Colonic mucosa (tissue), 4 donors: Measurements from ENCODE around the gene KLK10. TPM values are rescaled to one million over a fixed set of nuclear protein-coding genes. Genes with fewer than 3 reads are reported as not detected.
"Not testable (repeated sequence)": the region's sequence is repeated elsewhere in the genome, so short reads cannot be mapped to it uniquely, and the experiment has no call there.

ENCODE experiments used
- DNase-seq: peaks from one replicate; pipeline ENCODE4 v3.0.0-alpha.2; 2020
- H3K27ac ChIP-seq: fragments of 200-600 bp; one replicate; pipeline ENCODE4 v1.8.0; 2021
- H3K27me3 ChIP-seq: fragments of 200-600 bp; one replicate; pipeline ENCODE4 v1.8.0; 2021
- H3K36me3 ChIP-seq: fragments of 200-600 bp; one replicate; pipeline ENCODE4 v1.8.0; 2021
- H3K4me1 ChIP-seq: fragments of 200-600 bp; one replicate; pipeline ENCODE4 v1.8.0; 2021; ENCODE audit warnings: mild to moderate bottlenecking
- H3K4me3 ChIP-seq: fragments of 200-600 bp; one replicate; pipeline ENCODE4 v1.8.0; 2021
- H3K9ac ChIP-seq, 2 donors: one replicate each; pipeline ENCODE4 v1.7.0; 2013; ENCODE audit warnings: control low read depth in 2 of 2, low read depth in 2 of 2, low read length in 2 of 2
- H3K9me3 ChIP-seq: fragments of 200-600 bp; one replicate; pipeline ENCODE4 v1.8.0; 2021
- CTCF ChIP-seq: fragments of 200-600 bp; IDR thresholded peaks from one replicate; pipeline ENCODE4 v1.8.0; 2022; ENCODE audit warnings: antibody characterized with exemption, mild to moderate bottlenecking
- intact Hi-C: fragments of 100-400 bp; cut with DNase I; formaldehyde crosslinking; loops from one replicate; pipeline ENCODE4 v1.14.1; 2022
- total RNA-seq, 2 donors: library from RNA; stranded (reverse); fragmentation: NEBNext Ultra II Directional in 1 of 2; extraction: Animal tissue kit (Norgen Biotek cat#: 25700) in 1 of 2; gene quantifications; one replicate each; pipeline ENCODE4 v1.2.1, GENCODE V29; 2021
- donor health status: healthy.
- donor health status: DM: no; HTN: no; CAD: no.
- donor health status: DM: no; HTN: no; CAD: no.

The KLK10 gene
- total RNA-seq, 2 donors from 2014 or later: 0.40 to 1.1 TPM

DNA sequence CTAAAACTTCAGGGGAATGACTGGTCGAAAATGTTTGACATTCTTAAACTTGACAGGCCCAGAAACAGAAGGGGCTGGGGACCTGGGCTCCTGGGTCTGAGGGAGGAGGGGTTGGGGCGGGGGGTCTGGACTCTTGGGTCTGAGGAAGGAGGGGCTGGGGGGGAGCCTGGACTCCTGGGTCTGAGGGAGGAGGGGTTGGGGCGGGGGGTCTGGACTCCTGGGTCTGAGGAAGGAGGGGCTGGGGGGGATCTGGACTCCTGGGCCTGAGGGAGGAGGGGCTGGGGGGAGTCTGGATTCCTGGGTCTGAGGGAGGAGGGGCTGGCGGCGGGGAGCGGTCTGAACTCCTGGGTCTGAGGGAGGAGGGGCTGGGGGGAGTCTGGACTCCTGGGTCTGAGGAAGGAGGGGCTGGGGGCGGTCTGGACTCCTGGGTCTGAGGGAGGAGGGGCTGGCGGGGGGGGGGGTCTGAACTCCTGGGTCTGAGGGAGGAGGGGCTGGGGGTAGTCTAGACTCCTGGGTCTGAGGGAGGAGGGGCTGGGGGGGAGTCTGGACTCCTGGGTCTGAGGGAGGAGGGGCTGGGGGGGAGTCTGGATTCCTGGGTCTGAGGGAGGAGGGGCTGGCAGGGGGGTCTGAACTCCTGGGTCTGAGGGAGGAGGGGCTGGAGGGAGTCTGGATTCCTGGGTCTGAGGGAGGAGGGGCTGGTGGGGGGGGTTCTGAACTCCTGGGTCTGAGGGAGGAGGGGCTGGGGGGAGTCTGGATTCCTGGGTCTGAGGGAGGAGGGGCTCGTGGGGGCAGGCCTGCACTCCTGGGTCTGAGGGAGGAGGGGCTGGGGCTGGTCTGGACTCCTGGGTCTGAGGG is 44.6 kb downstream of the KLK10 start:
- intact Hi-C loops: no loop called here
- Histone ChIP-seq H3K9ac (no peak overlapping the region), H3K27ac (no peak overlapping the region)

GRCh38 chr19:50972795-50973376 is 46.6 kb downstream of the KLK10 start:
- Histone ChIP-seq H3K36me3 (no peaks in the 10 kb centered on the region), H3K27ac (no peak overlapping the region), H3K4me1 (no peaks in the 10 kb centered on the region), H3K9ac (no peak overlapping the region), H3K9me3 (no peaks in the 10 kb centered on the region), H3K27me3 (no peaks in the 10 kb centered on the region), H3K4me3 (no peak overlapping the region)
- intact Hi-C loops: no loop called here
- no peak for DNase-seq
- TF ChIP-seq CTCF: no peak

More for the DNA sequence above, 44.6 kb downstream of the KLK10 start:
- DNase-seq: no peak
- no peaks in the 10 kb centered on the region for H3K4me1 ChIP-seq
- no peaks in the 10 kb centered on the region for H3K9me3 ChIP-seq
- no peak for TF ChIP-seq CTCF
- H3K4me3 ChIP-seq: no peak overlapping the region
- no peaks in the 10 kb centered on the region for H3K36me3 ChIP-seq
- H3K27me3 ChIP-seq: no peaks in the 10 kb centered on the region

GRCh38 chr19:50969810-50970209 is 49.7 kb downstream of the KLK10 start:
- H3K36me3 ChIP-seq, H3K9ac ChIP-seq, H3K27ac ChIP-seq, H3K27me3 ChIP-seq, H3K4me3 ChIP-seq, H3K4me1 ChIP-seq, H3K9me3 ChIP-seq, DNase-seq, intact Hi-C loops: not testable (repeated sequence)

- Histone ChIP-seq H3K9me3 (no peaks in the 10 kb centered on the region), H3K27me3 (no peaks in the 10 kb centered on the region), H3K36me3 (no peaks in the 10 kb centered on the region), H3K4me3 (no peak within 1 kb of the TSS), H3K27ac (no peak within 1 kb of the TSS), H3K4me1 (no peaks in the 10 kb centered on the region), H3K9ac (no peak within 1 kb of the TSS)
- no peak for DNase-seq
- TF ChIP-seq CTCF: no peak
- intact Hi-C loops: no loop called here
These were observed 50.1 kb downstream of the KLK10 start, which contains the start of gene KLK6 for GRCh38 chr19:50969413-50969760. Gene KLK6 (minus strand): TSS chr19:50969591. CDS start chr19:50968104, 1,487 bp downstream.

GRCh38 chr19:50968716-50969412 is 50.6 kb downstream of the KLK10 start:
- H3K27ac ChIP-seq: no peak overlapping the region
- H3K4me3 ChIP-seq: no peak overlapping the region
- no peaks in the 10 kb centered on the region for H3K4me1 ChIP-seq
- no peak overlapping the region for H3K9ac ChIP-seq
- no peak for TF ChIP-seq CTCF
- DNase-seq: no peak
- no peaks in the 10 kb centered on the region for H3K9me3 ChIP-seq
- no peaks in the 10 kb centered on the region for H3K36me3 ChIP-seq
- intact Hi-C loops: no loop called here
- no peaks in the 10 kb centered on the region for H3K27me3 ChIP-seq
